Upper lobe of right lung (tissue), 1 donor: ENCODE measurements around the gene CNGA3. TPM values are rescaled to one million over a fixed set of nuclear protein-coding genes. Genes with fewer than 3 reads are reported as not detected.

Experiments
- ATAC-seq: fragments of 200-7000 bp; cut with Tn5 transposase; one replicate; pipeline ENCODE4 v1.9.1; 2020; ENCODE audit warnings: mild to moderate bottlenecking, moderate library complexity
- DNase-seq: peaks from one replicate; pipeline ENCODE4 v3.0.0-alpha.2; 2020
- H3K27ac ChIP-seq: fragments of 200-600 bp; one replicate; pipeline ENCODE4 v1.8.0; 2022
- H3K27me3 ChIP-seq: fragments of 200-600 bp; one replicate; pipeline ENCODE4 v1.8.0; 2022; ENCODE audit warnings: mild to moderate bottlenecking
- H3K36me3 ChIP-seq: fragments of 200-600 bp; one replicate; pipeline ENCODE4 v1.8.0; 2022
- H3K4me1 ChIP-seq: fragments of 200-600 bp; one replicate; pipeline ENCODE4 v1.8.0; 2022
- H3K4me3 ChIP-seq: fragments of 200-600 bp; one replicate; pipeline ENCODE4 v1.8.0; 2022; ENCODE audit warnings: mild to moderate bottlenecking
- H3K9me3 ChIP-seq: fragments of 200-600 bp; one replicate; pipeline ENCODE4 v1.8.0; 2022
- CTCF ChIP-seq: fragments of 200-600 bp; IDR thresholded peaks from one replicate; pipeline ENCODE4 v1.8.0; 2022; ENCODE audit warnings: antibody characterized with exemption
- intact Hi-C: fragments of 100-400 bp; cut with DNase I; formaldehyde crosslinking; loops from one replicate; pipeline ENCODE4 v1.11.0; 2022
- total RNA-seq: library from RNA; stranded (reverse); fragmentation: NEBNext Ultra II Directional; extraction: Animal tissue kit (Norgen Biotek cat#: 25700); gene quantifications from one replicate; pipeline ENCODE4 v1.2.1, GENCODE V29; 2021
- donor health status: DM: no; HTN: yes; CAD: no; lungs with severe emphysema.

Gene CNGA3
- total RNA-seq, 1 donor from 2014 or later: 0.17 TPM

GRCh38 chr2:98347298-98348065, 1.2 kb downstream of the CNGA3 start:
- no peaks in the 10 kb centered on the region for H3K36me3 ChIP-seq
- intact Hi-C loops: no loop called here
- no peak overlapping the region for H3K4me3 ChIP-seq
- H3K9me3 ChIP-seq: no peaks in the 10 kb centered on the region
- H3K4me1 ChIP-seq: peaks cover 14% of the 10 kb centered on the region
- ATAC-seq (no peak), DNase-seq (no peak)
- no peak for TF ChIP-seq CTCF
- peaks cover 64% of the 10 kb centered on the region for H3K27me3 ChIP-seq
- no peak overlapping the region for H3K27ac ChIP-seq

DNA sequence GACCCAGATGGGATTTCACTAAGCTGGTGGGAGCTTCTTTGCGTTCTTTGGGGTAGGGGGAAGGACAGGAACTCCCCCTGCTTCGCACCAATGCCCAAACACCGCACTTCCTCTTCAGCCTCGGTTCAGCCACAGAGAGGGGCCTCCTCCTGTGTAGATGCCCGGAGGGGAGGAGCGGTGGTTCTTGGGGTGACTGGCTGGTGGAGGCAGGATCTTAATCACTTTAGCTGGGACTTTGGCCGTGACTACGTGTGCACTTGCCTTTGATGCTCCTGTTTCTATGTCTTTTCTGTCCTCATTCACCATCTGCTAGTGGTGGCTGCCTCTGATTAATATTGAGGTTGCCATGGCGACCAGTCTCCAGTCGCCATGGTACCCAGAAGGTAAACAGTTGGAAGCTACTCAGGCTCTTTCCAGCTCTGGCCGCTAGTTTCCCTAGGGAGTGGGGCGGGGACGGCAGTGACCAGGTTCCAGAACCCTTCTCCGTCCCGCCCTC, 1.9 kb downstream of the CNGA3 start:
- peaks cover 63% of the 10 kb centered on the region for H3K27me3 ChIP-seq
- H3K9me3 ChIP-seq: no peaks in the 10 kb centered on the region
- no peak for TF ChIP-seq CTCF
- DNase-seq (no peak), ATAC-seq (no peak)
- H3K36me3 ChIP-seq: no peaks in the 10 kb centered on the region
- peaks cover 14% of the 10 kb centered on the region for H3K4me1 ChIP-seq
- H3K4me3 ChIP-seq: no peak overlapping the region
- H3K27ac ChIP-seq: no peak overlapping the region
- intact Hi-C loops: no loop called here

- Histone ChIP-seq H3K4me1 (peaks cover 14% of the 10 kb centered on the region), H3K27ac (no peak overlapping the region), H3K27me3 (peaks cover 52% of the 10 kb centered on the region), H3K4me3 (no peak overlapping the region), H3K9me3 (no peaks in the 10 kb centered on the region), H3K36me3 (no peaks in the 10 kb centered on the region)
- TF ChIP-seq CTCF: no peak
- ATAC-seq: no peak
- DNase-seq: no peak
- intact Hi-C loops: no loop called here
Measured at GRCh38 chr2:98350411-98350810, 4.2 kb downstream of the CNGA3 start.

DNA sequence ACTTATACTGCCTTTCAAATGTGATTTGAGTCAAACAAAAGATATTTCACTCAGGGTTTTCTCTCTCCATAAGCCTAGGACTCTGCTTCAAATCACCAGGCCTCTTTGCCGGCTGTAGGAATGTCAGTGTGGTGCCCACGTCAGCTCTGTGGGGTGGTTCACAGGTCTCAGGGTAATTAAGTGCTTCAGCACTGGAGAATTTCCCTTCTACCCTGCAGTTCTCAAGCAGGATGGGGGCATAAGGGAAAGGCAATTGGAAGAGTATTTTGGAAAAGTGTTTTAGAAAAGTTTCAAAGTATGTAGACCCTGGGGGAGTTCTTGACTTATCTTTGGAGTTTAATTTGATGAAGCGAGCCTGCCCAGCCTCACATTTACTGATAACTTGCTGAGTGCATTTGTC, 9.6 kb downstream of the CNGA3 start:
- DNase-seq (no peak), ATAC-seq (no peak)
- intact Hi-C loops: no loop called here
- Histone ChIP-seq H3K36me3 (no peaks in the 10 kb centered on the region), H3K4me1 (no peaks in the 10 kb centered on the region), H3K4me3 (no peak overlapping the region), H3K27ac (no peak overlapping the region), H3K9me3 (no peaks in the 10 kb centered on the region), H3K27me3 (peaks cover under 1% of the 10 kb centered on the region)
- TF ChIP-seq CTCF: no peak

- H3K36me3 ChIP-seq: no peaks in the 10 kb centered on the region
- TF ChIP-seq CTCF: no peak
- H3K27me3 ChIP-seq: no peaks in the 10 kb centered on the region
- DNase-seq: no peak
- H3K4me1 ChIP-seq: no peaks in the 10 kb centered on the region
- ATAC-seq: peak; percentile 52
- intact Hi-C loops: no loop called here
- H3K9me3 ChIP-seq: no peaks in the 10 kb centered on the region
- H3K27ac ChIP-seq: no peak overlapping the region
- no peak overlapping the region for H3K4me3 ChIP-seq
Measured at GRCh38 chr2:98356729-98357128, 10.5 kb downstream of the CNGA3 start.
